GM19395 (cell line): ENCODE results near the gene NHLH2.

Experiments used
- ATAC-seq: cut with Tn5 transposase; IDR thresholded peaks from one replicate; pipeline ENCODE4 v1.9.1; 2021; ENCODE audit warnings: mild to moderate bottlenecking, moderate library complexity; ENCODE audit not compliant: unreplicated experiment

Gene NHLH2

DNA sequence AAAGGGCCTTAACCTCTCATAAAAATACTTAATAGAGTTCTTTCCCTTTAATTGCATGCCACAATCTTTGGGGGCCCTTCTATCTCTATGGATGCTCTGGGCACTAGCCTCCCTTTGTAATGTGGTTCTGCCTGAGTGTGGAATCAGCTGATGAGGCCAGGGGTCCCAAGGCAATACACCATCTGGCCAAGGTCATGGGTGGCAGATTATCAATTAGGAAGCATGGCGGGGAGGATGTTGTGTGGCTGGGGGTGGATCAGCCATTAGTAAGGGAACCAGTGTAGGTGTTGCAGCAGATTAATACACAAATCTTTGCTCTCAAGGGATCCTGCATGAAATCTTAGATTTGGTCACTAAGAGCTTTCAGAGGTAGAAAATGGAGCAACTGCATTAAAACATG lies 35.3 kb downstream of the NHLH2 start:
- no peak for ATAC-seq

DNA sequence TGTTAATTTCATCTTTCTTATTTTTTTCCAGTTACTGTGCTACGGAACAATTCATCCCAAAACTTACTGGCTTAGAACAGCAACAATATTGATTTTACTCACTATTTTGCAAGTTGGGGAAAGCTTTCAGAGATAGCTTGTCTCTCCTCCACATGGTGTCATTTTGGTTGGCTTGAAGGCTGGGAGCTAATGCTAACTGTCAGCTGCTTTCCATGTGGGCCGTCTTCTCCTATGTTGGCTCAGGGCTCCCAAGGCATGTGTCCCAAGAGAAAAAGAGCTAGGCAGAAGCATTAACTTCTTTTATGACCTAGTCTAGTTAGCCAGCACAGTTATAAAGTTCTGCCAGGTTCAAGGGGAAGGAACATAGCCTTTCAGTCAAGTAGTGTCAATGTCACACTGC lies 38.5 kb downstream of the NHLH2 start:
- no peak for ATAC-seq

DNA sequence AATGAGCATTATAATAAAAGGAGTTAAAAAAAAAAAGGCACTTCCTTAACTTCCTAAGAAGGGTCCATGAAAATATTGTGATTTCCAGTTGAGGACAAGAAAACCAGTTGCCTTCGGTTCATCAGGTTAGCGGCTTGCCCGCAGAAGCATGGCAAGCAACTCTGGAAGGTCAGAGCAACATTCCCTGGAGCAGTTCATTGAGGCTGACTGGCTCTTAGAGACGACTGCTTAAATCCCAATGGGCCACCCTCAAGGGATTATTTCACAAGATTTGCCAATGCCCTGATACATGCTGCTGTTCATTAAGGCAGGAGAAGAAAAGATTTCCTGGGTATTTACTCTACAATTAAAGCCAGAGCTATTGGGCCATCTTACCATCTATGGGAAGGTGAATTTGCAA lies 43.4 kb downstream of the NHLH2 start:
- ATAC-seq, result no peak

DNA sequence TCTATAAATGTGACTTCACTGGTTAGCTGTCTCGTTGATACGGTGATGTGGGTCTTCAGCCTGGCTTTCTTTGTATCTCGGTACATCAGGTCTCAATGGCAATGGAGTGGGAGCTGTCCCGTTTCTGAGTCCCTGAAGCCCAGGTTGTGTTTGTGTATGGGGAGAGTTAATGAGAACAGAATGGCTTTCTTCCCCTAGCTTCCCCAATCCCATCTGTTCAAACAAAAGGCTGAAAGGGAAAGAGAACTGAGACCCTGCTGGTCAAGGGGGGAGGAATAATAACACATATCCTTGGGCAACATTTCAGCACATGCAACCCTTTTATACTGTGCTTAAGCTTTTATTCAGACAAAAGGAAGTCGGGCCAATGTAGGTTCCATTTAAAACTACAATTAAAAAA lies 44.0 kb downstream of the NHLH2 start:
- ATAC-seq, result no peak

DNA sequence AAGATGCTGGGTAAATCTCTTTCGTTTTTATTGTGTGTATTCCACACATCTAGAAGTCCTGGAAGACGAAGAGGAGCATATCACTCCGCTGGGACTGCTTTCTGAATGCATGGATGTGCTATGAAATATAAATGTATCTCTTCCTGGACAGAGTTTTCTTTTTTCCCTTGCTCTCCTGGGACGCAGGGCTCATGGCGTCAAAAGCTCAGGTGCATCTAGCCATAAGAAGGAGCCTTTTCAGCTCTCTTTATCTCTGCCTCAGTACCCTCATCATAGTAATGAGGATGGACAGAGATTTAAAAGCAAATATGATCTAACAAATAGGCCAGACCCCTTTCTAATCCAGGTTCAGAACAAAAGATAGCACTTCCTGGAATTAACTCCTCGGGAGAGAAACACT lies 44.9 kb downstream of the NHLH2 start:
- no peak for ATAC-seq

DNA sequence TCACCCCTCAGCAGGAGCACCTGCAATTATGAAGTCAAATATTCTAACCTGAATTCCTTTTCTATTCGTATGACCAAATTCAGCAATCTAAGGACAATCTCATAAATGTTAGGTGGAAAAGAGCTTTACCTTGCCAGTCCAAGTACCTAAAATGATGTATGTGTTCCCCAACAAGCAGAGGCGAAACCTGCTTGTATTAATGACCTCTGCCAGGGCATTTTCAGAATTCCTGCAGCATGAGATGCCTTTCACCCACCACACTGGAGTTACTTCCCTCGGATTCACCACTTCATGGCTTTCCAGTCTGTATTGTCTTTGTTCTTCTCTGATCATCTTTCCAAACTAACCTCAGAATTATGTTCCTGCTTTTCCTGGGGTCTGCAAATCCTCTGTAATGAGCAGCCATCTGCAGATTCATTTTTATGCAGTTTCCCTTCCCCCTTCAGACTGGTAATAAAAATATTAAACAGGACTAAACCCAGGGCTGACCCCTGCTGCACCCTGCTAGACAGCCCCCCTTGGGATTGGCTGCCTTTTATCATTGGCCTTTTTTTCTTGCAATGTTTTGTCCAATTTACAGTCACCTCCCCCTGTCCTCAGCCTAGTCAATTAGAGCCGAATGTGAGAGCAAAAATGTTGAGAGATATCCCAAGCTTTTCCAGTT lies 45.8 kb downstream of the NHLH2 start:
- no peak for ATAC-seq

DNA sequence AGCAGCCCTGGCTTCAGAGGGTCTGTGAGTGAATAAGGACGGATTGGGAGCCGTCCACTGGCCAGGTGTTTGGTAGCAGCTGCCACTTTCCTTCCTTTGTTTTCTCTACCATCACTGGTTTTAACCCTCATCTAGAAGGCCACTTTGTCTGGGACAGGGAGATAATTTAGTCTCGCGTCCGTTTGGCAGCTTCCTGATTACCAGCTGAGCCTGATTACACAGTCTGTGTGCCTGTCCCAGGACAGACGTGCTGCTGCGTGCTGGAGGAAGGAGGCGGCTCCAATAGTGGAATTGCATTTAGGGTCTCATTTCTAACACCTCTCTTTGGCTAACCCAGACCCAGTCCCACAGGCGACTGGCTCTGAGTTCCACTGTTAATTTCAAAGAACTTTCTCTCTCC lies 47.8 kb downstream of the NHLH2 start:
- no peak for ATAC-seq

DNA sequence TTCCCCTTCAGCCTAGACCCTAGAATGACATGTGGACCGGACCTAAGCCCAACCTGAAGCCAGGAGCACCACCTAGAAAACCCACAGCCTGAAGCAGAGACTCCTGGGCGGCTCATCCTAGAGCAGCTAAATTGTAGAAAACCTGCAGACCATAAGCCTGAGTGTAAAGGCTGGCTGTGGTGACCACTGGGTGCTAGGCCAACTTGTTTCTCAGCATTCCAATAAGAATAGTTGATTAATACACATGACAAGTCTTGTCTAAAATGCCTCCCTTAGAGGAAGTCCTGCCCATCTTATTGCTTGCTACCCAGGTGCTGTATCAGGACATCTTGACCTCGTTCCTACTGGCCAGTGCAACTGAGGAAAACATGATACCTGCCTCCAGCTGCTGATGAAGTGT lies 49.1 kb downstream of the NHLH2 start:
- ATAC-seq, result no peak

DNA sequence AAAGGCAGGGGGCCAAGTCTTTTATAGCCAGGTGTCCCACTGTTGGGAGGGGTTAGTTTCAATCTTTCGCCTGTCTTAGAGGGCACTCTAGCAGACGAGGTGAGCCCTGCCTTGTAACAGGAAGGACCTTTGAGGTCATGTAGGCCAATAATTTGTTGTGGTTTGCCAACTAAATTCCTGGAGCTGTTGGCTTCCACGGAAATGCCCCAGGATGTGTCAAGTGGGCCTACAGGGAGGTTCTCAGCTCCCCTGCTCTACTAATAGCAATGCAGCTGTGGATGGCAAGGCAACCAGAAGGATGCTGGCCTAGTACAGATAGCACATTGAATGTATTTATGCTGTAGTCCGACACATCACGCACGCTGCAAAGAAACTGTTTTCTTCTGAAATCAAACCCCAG lies 50.1 kb downstream of the NHLH2 start:
- no peak for ATAC-seq

DNA sequence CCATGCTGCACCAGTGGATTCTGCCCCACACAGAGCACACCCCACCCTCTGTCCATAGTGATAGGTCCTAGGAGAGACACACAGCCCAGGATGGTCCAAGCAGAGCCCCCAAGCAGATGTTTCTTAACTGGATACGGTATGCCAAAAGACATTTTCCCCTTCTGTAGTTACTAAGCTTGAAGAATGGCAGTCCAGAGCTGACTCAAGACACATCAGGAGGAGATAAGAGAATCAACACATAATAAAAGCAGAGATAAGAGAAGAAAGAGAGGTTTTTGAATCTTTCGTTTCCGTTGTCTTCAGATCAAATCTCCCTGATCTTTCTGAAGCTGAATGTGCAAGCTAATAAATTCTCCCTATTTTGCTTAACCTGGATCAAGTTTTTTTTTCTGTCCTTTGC lies 50.6 kb downstream of the NHLH2 start:
- no peak for ATAC-seq
